Bronchial epithelial cell (primary cell): Measurements from ENCODE around the gene AGPAT1. TPM values are rescaled to one million over a fixed set of nuclear protein-coding genes. Genes with fewer than 3 reads are reported as not detected.

Experiments used
- DNase-seq: peaks from one replicate; pipeline ENCODE4 v3.0.0-alpha.2; 2010; ENCODE audit warnings: low read depth
- FAIRE-seq: peaks from 2 replicates; lab custom pipeline; 2011; peaks lifted over from hg19 to GRCh38; lab: Jason Lieb, UNC
- H3K27me3 ChIP-seq: 2 replicates; pipeline ENCODE4 v1.5.1; 2011; ENCODE audit warnings: low read length; ENCODE audit not compliant: control insufficient read depth, insufficient read depth
- H3K36me3 ChIP-seq: 2 replicates; pipeline ENCODE4 v1.5.1; 2011; ENCODE audit warnings: low read length; ENCODE audit not compliant: control insufficient read depth, insufficient read depth
- H3K4me3 ChIP-seq: 2 replicates; pipeline ENCODE4 v1.5.1; 2011; ENCODE audit warnings: mild to moderate bottlenecking, low read depth, low read length, control low read depth
- CTCF ChIP-seq: IDR thresholded peaks from 2 replicates; pipeline ENCODE4 v1.5.1; 2011; ENCODE audit warnings: mild to moderate bottlenecking, moderate library complexity, low read length, control low read depth, inconsistent platforms; ENCODE audit not compliant: insufficient read depth, severe bottlenecking
- total RNA-seq: library from RNA; depleted of rRNA; stranded (reverse); fragments of >200 nt; gene quantifications from 2 replicates; pipeline ENCODE4 v1.2.1, GENCODE V29; 2014

AGPAT1 gene
- total RNA-seq, 1 donor from 2014 or later: 5.8 TPM

DNA sequence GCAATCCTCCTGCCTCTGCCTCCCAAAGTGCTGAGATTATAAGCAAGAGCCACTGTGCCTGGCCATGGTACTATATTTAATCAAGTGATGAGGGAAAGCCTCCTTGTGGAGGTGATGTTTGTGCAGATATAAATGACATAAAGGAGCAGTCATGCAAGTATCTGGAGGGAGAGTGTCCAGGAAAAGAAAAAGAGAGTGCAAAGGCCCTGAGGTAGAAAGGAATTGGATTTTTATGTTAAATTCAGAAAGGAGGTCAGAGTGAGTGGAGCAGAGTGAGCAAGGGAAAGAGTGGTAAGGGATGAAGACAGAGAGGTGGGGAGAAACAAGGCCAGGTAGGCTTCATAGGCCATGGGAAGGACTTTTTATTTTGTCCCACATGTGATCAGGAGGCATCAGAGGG lies 38.4 kb downstream of the AGPAT1 start:
- FAIRE-seq: no peak

DNA sequence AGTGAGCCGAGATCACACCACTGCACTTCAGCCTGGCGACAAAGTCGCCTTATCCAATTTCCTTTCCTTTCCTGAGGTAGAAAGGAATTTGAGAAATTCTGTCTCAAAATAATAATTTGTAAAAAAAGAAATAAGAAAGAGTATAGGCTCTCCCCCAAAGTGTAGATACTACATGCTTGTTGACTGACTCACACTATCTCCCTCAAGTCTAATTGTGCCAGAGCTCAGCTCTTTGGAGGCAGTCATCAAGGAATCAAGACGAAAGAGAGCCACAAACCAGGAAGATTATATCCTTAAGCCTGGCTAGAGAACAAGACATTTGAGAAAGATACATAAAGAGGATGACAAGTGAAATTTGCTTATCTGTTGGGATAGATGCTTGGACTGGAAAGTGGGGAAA lies 42.1 kb downstream of the AGPAT1 start:
- Histone ChIP-seq H3K4me3 (no peak overlapping the region), H3K36me3 (no peaks in the 10 kb centered on the region), H3K27me3 (no peaks in the 10 kb centered on the region)
- FAIRE-seq: no peak
- DNase-seq: no peak
- TF ChIP-seq CTCF: no peak

More for the DNA sequence above, 38.4 kb downstream of the AGPAT1 start:
- TF ChIP-seq CTCF: no peak
- H3K27me3 ChIP-seq: no peaks in the 10 kb centered on the region
- no peaks in the 10 kb centered on the region for H3K36me3 ChIP-seq
- H3K4me3 ChIP-seq: no peak overlapping the region
- DNase-seq: no peak

GRCh38 chr6:32132110-32132509 lies 43.8 kb downstream of the AGPAT1 start:
- DNase-seq: no peak
- no peak for FAIRE-seq
- TF ChIP-seq CTCF: no peak
- H3K4me3 ChIP-seq: no peak overlapping the region
- H3K27me3 ChIP-seq: no peaks in the 10 kb centered on the region
- H3K36me3 ChIP-seq: no peaks in the 10 kb centered on the region

DNA sequence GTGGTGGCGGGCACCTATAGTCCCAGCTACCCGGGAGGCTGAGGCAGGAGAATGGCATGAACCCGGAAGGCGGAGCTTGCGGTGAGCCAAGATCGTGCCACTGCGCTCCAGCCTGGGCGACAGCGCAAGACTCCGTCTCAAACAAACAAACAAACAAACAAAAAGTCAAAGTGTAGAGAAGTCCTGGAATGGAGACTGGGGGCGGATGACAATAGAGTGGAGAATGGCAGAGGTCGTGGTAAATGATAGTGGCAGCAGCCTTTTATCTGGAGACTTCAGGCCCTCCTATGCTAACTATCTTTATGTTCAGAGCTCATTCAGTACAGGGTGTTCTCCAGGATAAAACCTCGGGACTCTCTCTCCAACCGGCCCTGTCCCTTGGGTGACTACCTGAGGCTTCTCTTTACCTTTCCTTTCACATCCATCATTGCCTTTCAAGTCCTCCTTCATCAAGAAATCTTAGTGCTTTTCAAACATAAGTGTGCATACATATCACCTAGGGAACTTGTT lies 44.4 kb downstream of the AGPAT1 start:
- Histone ChIP-seq H3K27me3 (no peaks in the 10 kb centered on the region), H3K36me3 (no peaks in the 10 kb centered on the region), H3K4me3 (no peak overlapping the region)
- no peak for TF ChIP-seq CTCF
- no peak for DNase-seq
- no peak for FAIRE-seq

DNA sequence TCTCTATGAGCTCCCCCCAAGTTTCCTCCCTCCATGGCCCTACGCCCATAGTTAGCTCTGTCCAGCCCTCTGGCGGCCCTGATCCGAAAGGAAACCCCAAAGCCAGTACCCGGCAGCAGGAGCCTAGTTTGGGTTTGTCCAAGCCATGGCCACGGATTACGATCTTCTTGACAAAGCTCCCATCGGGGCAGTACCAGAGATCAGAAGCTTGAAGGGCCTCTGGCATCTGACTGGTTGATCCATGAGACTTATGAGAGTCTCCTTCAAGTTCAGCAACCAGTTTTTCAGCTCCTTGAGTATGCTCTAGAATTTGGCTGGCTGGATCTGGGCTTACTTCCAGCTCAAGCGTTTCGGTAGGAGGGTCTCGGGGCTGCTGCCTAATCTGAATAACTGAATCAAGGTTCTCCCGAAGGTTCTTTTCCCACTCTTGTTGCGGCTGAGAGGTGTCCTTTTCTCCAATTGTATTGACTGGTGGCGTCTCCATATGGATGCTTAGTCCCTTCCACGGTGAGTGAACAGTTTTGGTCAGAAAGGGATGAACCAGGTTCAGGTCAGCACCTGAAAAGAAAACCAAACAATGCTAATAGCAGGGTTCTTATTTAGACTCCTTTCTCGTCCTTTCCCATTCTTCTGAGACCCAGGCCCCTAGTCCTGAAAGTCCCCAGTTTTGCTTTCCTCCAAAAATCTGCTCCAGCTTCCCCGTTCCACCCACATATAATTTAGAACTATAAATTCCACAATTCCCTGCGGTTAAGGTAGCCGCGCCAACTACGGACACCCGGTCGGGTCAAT lies 46.4 kb downstream of the AGPAT1 start:
- peaks cover 7% of the 10 kb centered on the region for H3K36me3 ChIP-seq
- peak overlapping the region; percentile 78 for H3K4me3 ChIP-seq
- H3K27me3 ChIP-seq: no peaks in the 10 kb centered on the region
- FAIRE-seq (no peak), DNase-seq (no peak)
- TF ChIP-seq CTCF: no peak

DNA sequence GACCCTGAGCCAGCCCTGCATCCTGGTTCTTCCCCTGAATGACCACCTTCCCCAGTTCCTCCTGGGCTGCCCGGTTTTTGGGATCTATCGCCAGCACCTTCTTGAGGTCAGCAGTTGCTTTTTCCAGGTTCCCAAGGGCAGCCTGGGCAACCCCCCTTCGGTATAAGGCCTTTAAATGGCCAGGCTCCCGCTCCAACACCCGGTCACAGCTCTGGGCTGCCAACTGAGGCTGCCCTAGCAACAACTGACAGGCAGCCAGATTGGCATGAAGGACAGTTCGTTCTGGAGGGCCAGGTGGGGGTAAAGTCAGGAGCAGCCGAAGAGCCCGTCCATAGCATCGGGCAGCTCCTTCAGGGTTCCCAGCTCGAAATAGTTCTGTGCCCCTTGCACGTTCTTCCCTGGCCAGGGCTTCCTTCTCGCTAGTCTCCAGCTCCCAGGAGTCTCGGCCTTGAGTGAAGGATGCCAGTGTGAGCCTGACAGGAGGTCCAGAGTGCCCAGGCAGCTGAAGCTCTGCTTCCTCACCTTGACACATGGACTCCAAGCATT lies 47.1 kb downstream of the AGPAT1 start:
- FAIRE-seq: no peak
- no peak overlapping the region for H3K4me3 ChIP-seq

More for the DNA sequence above, 47.1 kb downstream of the AGPAT1 start:
- TF ChIP-seq CTCF: no peak
- Histone ChIP-seq H3K27me3 (no peaks in the 10 kb centered on the region), H3K36me3 (peaks cover 9% of the 10 kb centered on the region)
- DNase-seq: no peak
